IMR-90 (cell line): Measurements from ENCODE around the gene MRC2. TPM values are rescaled to one million over a fixed set of nuclear protein-coding genes. Genes with fewer than 3 reads are reported as not detected.
A peak's percentile ranks its signal among the peaks of the same experiment; 100 is the strongest.

Experiments used
- ATAC-seq: fragments of 200-7000 bp; cut with Tn5 transposase; 2 replicates; pipeline ENCODE4 v1.9.1; 2020; ENCODE audit warnings: low read depth, mild to moderate bottlenecking, moderate library complexity
- BruUV-seq: library from RNA; stranded (reverse); fragments of 400-500 nt; replicated peaks from 2 replicates; lab custom pipeline; 2021; lab: Mats Ljungman, UMichigan
- CTCF ChIA-PET: fragments of 300-600 bp; formaldehyde crosslinking; extraction: SDS; loops from one replicate; lab custom pipeline; 2021; ENCODE audit warnings: antibody characterized with exemption; lab: Yijun Ruan, JAX
- POLR2A ChIA-PET: fragments of 300-600 bp; sonication (Branson Sonifier 250); formaldehyde crosslinking; loops from one replicate; lab custom pipeline; 2022; ENCODE audit warnings: antibody characterized with exemption; ENCODE audit not compliant: unreplicated experiment; lab: Charles Lee
- DNase-seq: peaks from one replicate; pipeline ENCODE4 v3.0.0; 2013
- H2AFZ ChIP-seq: replicated peaks from 2 replicates; pipeline ENCODE3; 2013; ENCODE audit warnings: low read length, mild to moderate bottlenecking; ENCODE audit not compliant: poor library complexity
- H2AK5ac ChIP-seq: 2 replicates; pipeline ENCODE4 v1.6.1; 2013; ENCODE audit warnings: low read depth, low read length, inconsistent platforms
- H2AK9ac ChIP-seq: replicated peaks from 2 replicates; pipeline ENCODE3; 2013; ENCODE audit warnings: mild to moderate bottlenecking, low read depth, low read length, moderate library complexity; ENCODE audit not compliant: poor library complexity
- H2BK120ac ChIP-seq: 2 replicates; pipeline ENCODE4 v1.6.1; 2013; ENCODE audit warnings: low read depth, low read length, inconsistent platforms
- H2BK15ac ChIP-seq: 3 replicates; pipeline ENCODE4 v1.6.1; 2013; ENCODE audit warnings: low read depth, low read length, inconsistent platforms
- H2BK20ac ChIP-seq: 2 replicates; pipeline ENCODE4 v1.6.1; 2013; ENCODE audit warnings: low read depth, mild to moderate bottlenecking, inconsistent platforms, low read length, moderate library complexity
- H2BK5ac ChIP-seq: 2 replicates; pipeline ENCODE4 v1.6.1; 2013; ENCODE audit warnings: mild to moderate bottlenecking, low read depth, low read length, inconsistent platforms; ENCODE audit not compliant: poor library complexity, severe bottlenecking
- H3K14ac ChIP-seq: replicated peaks from 2 replicates; pipeline ENCODE4 v1.6.1; 2013; ENCODE audit warnings: low read depth, low read length, inconsistent platforms
- H3K18ac ChIP-seq: 2 replicates; pipeline ENCODE4 v1.6.1; 2013; ENCODE audit warnings: low read depth, low read length, control low read depth
- H3K23ac ChIP-seq: 2 replicates; pipeline ENCODE4 v1.6.1; 2013; ENCODE audit warnings: low read depth, low read length, inconsistent platforms
- H3K27ac ChIP-seq: 2 replicates; pipeline ENCODE4 v1.5.1; 2013; ENCODE audit warnings: mild to moderate bottlenecking, control low read depth, low read length; ENCODE audit not compliant: insufficient read depth
- H3K27me3 ChIP-seq: 2 replicates; pipeline ENCODE4 v1.6.1; 2013; ENCODE audit warnings: low read length; ENCODE audit not compliant: control insufficient read depth, insufficient read depth
- H3K36me3 ChIP-seq: 2 replicates; pipeline ENCODE4 v1.6.1; 2013; ENCODE audit warnings: low read length, mixed read lengths; ENCODE audit not compliant: control insufficient read depth, insufficient read depth
- H3K4ac ChIP-seq: 2 replicates; pipeline ENCODE4 v1.6.1; 2013; ENCODE audit warnings: low read depth, low read length, inconsistent platforms
- H3K4me1 ChIP-seq: 2 replicates; pipeline ENCODE4 v1.6.1; 2013; ENCODE audit warnings: low read length, mixed read lengths; ENCODE audit not compliant: control insufficient read depth, insufficient read depth
- H3K4me2 ChIP-seq: 2 replicates; pipeline ENCODE4 v1.6.1; 2013; ENCODE audit warnings: low read depth, mild to moderate bottlenecking, control low read depth, low read length, moderate library complexity
- H3K4me3 ChIP-seq: 2 replicates; pipeline ENCODE4 v1.5.1; 2013; ENCODE audit warnings: low read depth, mild to moderate bottlenecking, control low read depth, low read length, moderate library complexity; ENCODE audit not compliant: insufficient read depth
- H3K56ac ChIP-seq: 2 replicates; pipeline ENCODE4 v1.6.1; 2013; ENCODE audit warnings: low read length, inconsistent platforms; ENCODE audit not compliant: insufficient read depth; ENCODE audit errors: extremely low read depth
- H3K79me1 ChIP-seq, 2 experiments: 2 replicates each; pipeline ENCODE4 v1.6.1; 2013; ENCODE audit warnings: low read length in 2 of 2, inconsistent platforms in 1 of 2, low read depth in 1 of 2
- H3K9ac ChIP-seq: 2 replicates; pipeline ENCODE4 v1.6.1; 2013; ENCODE audit warnings: low read depth, low read length, control low read depth
- H3K9me1 ChIP-seq: 2 replicates; pipeline ENCODE4 v1.6.1; 2013; ENCODE audit warnings: low read length, inconsistent platforms; ENCODE audit not compliant: insufficient read depth
- H3K9me3 ChIP-seq: 2 replicates; pipeline ENCODE4 v1.6.1; 2013; ENCODE audit warnings: low read length; ENCODE audit not compliant: control insufficient read depth, insufficient read depth
- H4K20me1 ChIP-seq: 2 replicates; pipeline ENCODE4 v1.6.1; 2013; ENCODE audit warnings: low read length, inconsistent platforms; ENCODE audit not compliant: insufficient read depth
- H4K5ac ChIP-seq: 2 replicates; pipeline ENCODE4 v1.6.1; 2013; ENCODE audit warnings: mild to moderate bottlenecking, low read depth, low read length, control low read depth
- H4K8ac ChIP-seq, 2 experiments: 2 replicates each; pipeline ENCODE4 v1.6.1; 2013; ENCODE audit warnings: low read depth in 2 of 2, low read length in 2 of 2, control low read depth in 1 of 2, inconsistent platforms in 1 of 2
- H4K91ac ChIP-seq: 2 replicates; pipeline ENCODE4 v1.6.1; 2013; ENCODE audit warnings: low read depth, low read length, inconsistent platforms; ENCODE audit not compliant: insufficient read depth
- BHLHE40 ChIP-seq: fragments of 150-350 bp; IDR thresholded peaks from 2 replicates; pipeline ENCODE4 v1.6.1; 2016; ENCODE audit warnings: mild to moderate bottlenecking, low read depth, low read length
- CHD1 ChIP-seq: IDR thresholded peaks from 2 replicates; pipeline ENCODE4 v1.6.1; 2012; ENCODE audit warnings: low read depth, low read length, improper control_type of control experiment
- ELK1 ChIP-seq: fragments of 150-350 bp; IDR thresholded peaks from 2 replicates; pipeline ENCODE4 v1.6.1; 2016; ENCODE audit warnings: low read depth, mild to moderate bottlenecking, low read length, moderate library complexity, borderline replicate concordance
- FOS ChIP-seq: fragments of 150-350 bp; IDR thresholded peaks from 2 replicates; pipeline ENCODE4 v1.6.1; 2016; ENCODE audit warnings: low read depth, low read length
- MAFK ChIP-seq: IDR thresholded peaks from 2 replicates; pipeline ENCODE4 v1.6.1; 2012; ENCODE audit warnings: low read depth, low read length, improper control_type of control experiment
- MAZ ChIP-seq: IDR thresholded peaks from 2 replicates; pipeline ENCODE4 v1.6.1; 2012; ENCODE audit warnings: low read depth, mild to moderate bottlenecking, low read length, improper control_type of control experiment, moderate library complexity, borderline replicate concordance
- MXI1 ChIP-seq: IDR thresholded peaks from 2 replicates; pipeline ENCODE4 v1.6.1; 2012; ENCODE audit warnings: low read depth, mild to moderate bottlenecking, low read length, moderate library complexity, borderline replicate concordance
- POLR2A ChIP-seq: IDR thresholded peaks from 2 replicates; pipeline ENCODE4 v1.6.1; 2012; ENCODE audit warnings: mild to moderate bottlenecking, low read depth, low read length
- RAD21 ChIP-seq: IDR thresholded peaks from 2 replicates; pipeline ENCODE4 v1.6.1; 2012; ENCODE audit warnings: low read length, improper control_type of control experiment
- RCOR1 ChIP-seq: IDR thresholded peaks from 2 replicates; pipeline ENCODE4 v1.6.1; 2012; ENCODE audit warnings: mild to moderate bottlenecking, low read length, improper control_type of control experiment; ENCODE audit not compliant: insufficient replicate concordance
- SMC3 ChIP-seq: fragments of 150-350 bp; IDR thresholded peaks from 2 replicates; pipeline ENCODE4 v1.6.1; 2016; ENCODE audit warnings: low read depth, mild to moderate bottlenecking, antibody characterized with exemption, low read length, moderate library complexity
- WGBS, 2 experiments: methylation state at CpG; one replicate each; pipeline versions ENCODE4 v1.1.5 to v1.1.7; 2013; ENCODE audit warnings: missing lambda C conversion rate in 2 of 2; ENCODE audit not compliant: insufficient read length in 1 of 2; ENCODE audit errors: extremely low coverage in 2 of 2; 5-methylcytosine and 5-hydroxymethylcytosine counted together
- dilution Hi-C: fragments of 300-500 bp; cut with HindIII; formaldehyde crosslinking; loops from one replicate; pipeline ENCODE4 v1.14.3; 2018; ENCODE audit warnings: low sequenced_read_pairs; ENCODE audit not compliant: unreplicated experiment
- in situ Hi-C: fragments of 300-500 bp; cut with MboI; formaldehyde crosslinking; loops from 3 replicates; pipeline ENCODE4 v1.14.3; 2019; ENCODE audit warnings: low sequenced_read_pairs, inconsistent platforms, mixed read lengths
- intact Hi-C: fragments of 100-400 bp; cut with micrococcal nuclease; formaldehyde crosslinking; loops from 2 replicates; pipeline ENCODE4 v1.10.0; 2022
- polyA plus RNA-seq, 3 experiments: library from polyadenylated mRNA; depleted of rRNA; stranded (reverse); fragments of >200 nt; gene quantifications; 2 replicates each; pipeline ENCODE4 v1.2.3, GENCODE V29; 2012; ENCODE audit warnings: low replicate concordance in 1 of 3
- total RNA-seq: library from RNA; depleted of rRNA; stranded (reverse); fragments of >200 nt; gene quantifications from 2 replicates; pipeline ENCODE4 v1.2.3, GENCODE V29; 2012
- TF ChIP-seq, protein P1 (sequence below): conservative IDR thresholded peaks from 2 replicates; pipeline ENCODE4 v1.5.1; 2012; ENCODE audit warnings: mild to moderate bottlenecking, low read depth, low read length, improper control_type of control experiment
- TF ChIP-seq, protein P2 (sequence below): fragments of 150-350 bp; IDR thresholded peaks from 2 replicates; pipeline ENCODE4 v1.6.1; 2017; ENCODE audit warnings: mild to moderate bottlenecking, antibody characterized with exemption, low read length, low read depth

Gene MRC2
- total and polyA plus RNA-seq, 2 of the 4 experiments (the other 2 are of a cell fraction): 39.3 to 137 TPM

- Histone ChIP-seq H3K14ac (no peak overlapping the region), H2AK9ac (no peak overlapping the region), H2BK20ac (no peak overlapping the region), H2BK15ac (peak overlapping the region; percentile 47; the same call in 1 of the 3 replicates), H3K4me3 (no peak overlapping the region), H3K18ac (no peak overlapping the region), H2BK5ac (no peak overlapping the region), H3K9me1 (peaks cover 16% of the 10 kb centered on the region), H2AK5ac (peak overlapping the region; percentile 83), H3K4me2 (no peak overlapping the region), H3K9ac (no peak overlapping the region), H3K56ac (no peak overlapping the region), H3K27ac (no peak overlapping the region), H3K23ac (no peak overlapping the region), H4K91ac (no peak overlapping the region), H2AFZ (no peak overlapping the region), H3K9me3 (no peaks in the 10 kb centered on the region), H4K8ac (no peak overlapping the region), H3K36me3 (no peaks in the 10 kb centered on the region), H4K5ac (no peak overlapping the region), H3K4me1 (peaks cover 10% of the 10 kb centered on the region), H4K20me1 (no peaks in the 10 kb centered on the region), H2BK120ac (peak overlapping the region; percentile 54; the same call in 1 of the 2 replicates), H3K79me1 (no peaks in the 10 kb centered on the region), H3K4ac (no peak overlapping the region; the same call in none of the 2 replicates), H3K27me3 (no peaks in the 10 kb centered on the region)
- BruUV-seq: no TSS peak
- ATAC-seq (no peak), DNase-seq (no peak)
- POLR2A ChIA-PET: no interaction called here
- dilution Hi-C loops: no loop called here
- WGBS, 2 experiments: 100% methylated on average over 2 of the region's 8 CpGs; no CpG with 5 or more reads in 1 of the 2 experiments
- CTCF ChIA-PET: no interaction called here
- intact Hi-C loops: no loop called here
- TF ChIP-seq POLR2A (no peak), CHD1 (no peak), BHLHE40 (no peak), MAFK (no peak), ELK1 (no peak), SMC3 (no peak), RCOR1 (no peak), RAD21 (no peak), MAZ (no peak), MXI1 (no peak), FOS (no peak)
- TF ChIP-seq, protein P1, sequence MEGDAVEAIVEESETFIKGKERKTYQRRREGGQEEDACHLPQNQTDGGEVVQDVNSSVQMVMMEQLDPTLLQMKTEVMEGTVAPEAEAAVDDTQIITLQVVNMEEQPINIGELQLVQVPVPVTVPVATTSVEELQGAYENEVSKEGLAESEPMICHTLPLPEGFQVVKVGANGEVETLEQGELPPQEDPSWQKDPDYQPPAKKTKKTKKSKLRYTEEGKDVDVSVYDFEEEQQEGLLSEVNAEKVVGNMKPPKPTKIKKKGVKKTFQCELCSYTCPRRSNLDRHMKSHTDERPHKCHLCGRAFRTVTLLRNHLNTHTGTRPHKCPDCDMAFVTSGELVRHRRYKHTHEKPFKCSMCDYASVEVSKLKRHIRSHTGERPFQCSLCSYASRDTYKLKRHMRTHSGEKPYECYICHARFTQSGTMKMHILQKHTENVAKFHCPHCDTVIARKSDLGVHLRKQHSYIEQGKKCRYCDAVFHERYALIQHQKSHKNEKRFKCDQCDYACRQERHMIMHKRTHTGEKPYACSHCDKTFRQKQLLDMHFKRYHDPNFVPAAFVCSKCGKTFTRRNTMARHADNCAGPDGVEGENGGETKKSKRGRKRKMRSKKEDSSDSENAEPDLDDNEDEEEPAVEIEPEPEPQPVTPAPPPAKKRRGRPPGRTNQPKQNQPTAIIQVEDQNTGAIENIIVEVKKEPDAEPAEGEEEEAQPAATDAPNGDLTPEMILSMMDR: no peak
- TF ChIP-seq, protein P2, sequence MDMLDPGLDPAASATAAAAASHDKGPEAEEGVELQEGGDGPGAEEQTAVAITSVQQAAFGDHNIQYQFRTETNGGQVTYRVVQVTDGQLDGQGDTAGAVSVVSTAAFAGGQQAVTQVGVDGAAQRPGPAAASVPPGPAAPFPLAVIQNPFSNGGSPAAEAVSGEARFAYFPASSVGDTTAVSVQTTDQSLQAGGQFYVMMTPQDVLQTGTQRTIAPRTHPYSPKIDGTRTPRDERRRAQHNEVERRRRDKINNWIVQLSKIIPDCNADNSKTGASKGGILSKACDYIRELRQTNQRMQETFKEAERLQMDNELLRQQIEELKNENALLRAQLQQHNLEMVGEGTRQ: no peak
- in situ Hi-C loops: no loop called here
Measured at GRCh38 chr17:62717889-62718288, 90.4 kb downstream of the MRC2 start.
